ENCODE measurements around the gene SDK1.

DNA sequence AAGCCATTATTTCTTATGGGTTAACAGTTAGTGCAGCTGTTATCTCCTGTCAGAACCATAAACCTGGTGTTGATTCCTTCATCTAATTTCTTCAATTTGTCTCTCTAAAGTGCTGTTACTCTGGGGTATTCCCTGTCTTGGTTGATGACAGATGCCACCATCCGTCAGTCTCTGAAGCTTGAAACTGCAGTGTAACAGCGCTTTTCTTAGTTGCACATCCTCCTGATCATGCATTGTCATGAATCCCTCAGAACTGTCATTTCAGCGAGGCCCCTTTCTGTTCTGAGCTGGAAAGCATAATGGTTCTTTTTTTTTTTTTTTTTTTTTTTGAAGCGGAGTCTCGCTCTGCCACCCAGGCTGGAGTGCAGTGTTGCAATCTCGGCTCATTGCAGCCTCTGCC is 193.9 kb downstream of the SDK1 start:
- no peak for TF ChIP-seq POLR2A (IDR thresholded peaks at IDR 0.05; ENCODE audit: low read length)
- TF ChIP-seq GATA1 (IDR thresholded peaks at IDR 0.05; ENCODE audit: low read depth, low read length), result no peak
